Left ventricle myocardium inferior (tissue), 1 donor: Measurements from ENCODE around the gene FITM1. TPM values are rescaled to one million over a fixed set of nuclear protein-coding genes. Genes with fewer than 3 reads are reported as not detected.

ENCODE experiments used
- DNase-seq: peaks from one replicate; pipeline ENCODE4 v3.0.0-alpha.2; 2020
- H3K27ac ChIP-seq: fragments of 200-600 bp; replicated peaks from 2 replicates; pipeline ENCODE4 v1.8.0; 2021
- H3K27me3 ChIP-seq: fragments of 200-600 bp; 2 replicates; pipeline ENCODE4 v1.8.0; 2021; ENCODE audit warnings: low read depth
- H3K36me3 ChIP-seq: fragments of 200-600 bp; 2 replicates; pipeline ENCODE4 v1.8.0; 2021
- H3K4me1 ChIP-seq: fragments of 200-600 bp; 2 replicates; pipeline ENCODE4 v1.8.0; 2021
- H3K4me3 ChIP-seq: fragments of 200-600 bp; 2 replicates; pipeline ENCODE4 v1.8.0; 2021; ENCODE audit warnings: mild to moderate bottlenecking, moderate library complexity
- H3K9me3 ChIP-seq: fragments of 200-600 bp; replicated peaks from 2 replicates; pipeline ENCODE4 v1.8.0; 2021
- CTCF ChIP-seq: fragments of 200-600 bp; IDR thresholded peaks from 2 replicates; pipeline ENCODE4 v1.8.0; 2021; ENCODE audit warnings: antibody characterized with exemption, mild to moderate bottlenecking, borderline replicate concordance
- intact Hi-C: fragments of 100-400 bp; cut with micrococcal nuclease; formaldehyde crosslinking; loops from one replicate; pipeline ENCODE4 v1.11.0; 2022
- total RNA-seq: library from RNA; stranded (reverse); fragmentation: NEBNext Ultra II Directional; extraction: Animal tissue kit (Norgen Biotek cat#: 25700); gene quantifications from one replicate; pipeline ENCODE4 v1.2.1, GENCODE V29; 2021
- donor health status: DM: no; HTN: yes; CAD: no; lungs with severe emphysema.

Gene FITM1
- total RNA-seq, 1 donor from 2014 or later, result 148 TPM

DNA sequence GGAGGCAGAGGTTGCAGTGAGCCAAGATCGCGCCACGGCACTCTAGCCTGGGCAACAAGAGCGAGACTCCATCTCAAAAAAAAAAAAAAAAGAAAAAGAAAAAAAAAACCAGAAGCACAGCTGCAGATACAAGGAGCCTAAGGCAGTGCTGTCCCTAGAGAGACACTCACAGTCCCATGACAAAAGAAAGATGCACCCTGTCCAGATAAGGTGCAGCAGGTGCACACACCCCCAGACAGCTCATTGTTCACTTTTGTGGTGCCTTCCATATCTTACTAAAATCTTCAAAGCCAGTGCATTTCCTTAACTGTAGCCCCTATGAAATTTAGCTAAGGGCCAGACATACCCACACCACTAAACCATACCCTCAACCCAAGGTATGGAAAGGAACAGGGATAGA, 8.0 kb upstream of the FITM1 start:
- no peak for TF ChIP-seq CTCF
- H3K36me3 ChIP-seq, result peaks cover 70% of the 10 kb centered on the region
- no peaks in the 10 kb centered on the region for H3K9me3 ChIP-seq
- H3K27ac ChIP-seq, result no peak overlapping the region
- no peak overlapping the region for H3K4me3 ChIP-seq
- H3K4me1 ChIP-seq, result peaks cover 9% of the 10 kb centered on the region
- H3K27me3 ChIP-seq, result no peaks in the 10 kb centered on the region
- no peak for DNase-seq
- intact Hi-C loops, result no loop called here

GRCh38 chr14:24122898-24123297, 7.6 kb upstream of the FITM1 start:
- no peaks in the 10 kb centered on the region for H3K27me3 ChIP-seq
- intact Hi-C loops, result no loop called here

DNA sequence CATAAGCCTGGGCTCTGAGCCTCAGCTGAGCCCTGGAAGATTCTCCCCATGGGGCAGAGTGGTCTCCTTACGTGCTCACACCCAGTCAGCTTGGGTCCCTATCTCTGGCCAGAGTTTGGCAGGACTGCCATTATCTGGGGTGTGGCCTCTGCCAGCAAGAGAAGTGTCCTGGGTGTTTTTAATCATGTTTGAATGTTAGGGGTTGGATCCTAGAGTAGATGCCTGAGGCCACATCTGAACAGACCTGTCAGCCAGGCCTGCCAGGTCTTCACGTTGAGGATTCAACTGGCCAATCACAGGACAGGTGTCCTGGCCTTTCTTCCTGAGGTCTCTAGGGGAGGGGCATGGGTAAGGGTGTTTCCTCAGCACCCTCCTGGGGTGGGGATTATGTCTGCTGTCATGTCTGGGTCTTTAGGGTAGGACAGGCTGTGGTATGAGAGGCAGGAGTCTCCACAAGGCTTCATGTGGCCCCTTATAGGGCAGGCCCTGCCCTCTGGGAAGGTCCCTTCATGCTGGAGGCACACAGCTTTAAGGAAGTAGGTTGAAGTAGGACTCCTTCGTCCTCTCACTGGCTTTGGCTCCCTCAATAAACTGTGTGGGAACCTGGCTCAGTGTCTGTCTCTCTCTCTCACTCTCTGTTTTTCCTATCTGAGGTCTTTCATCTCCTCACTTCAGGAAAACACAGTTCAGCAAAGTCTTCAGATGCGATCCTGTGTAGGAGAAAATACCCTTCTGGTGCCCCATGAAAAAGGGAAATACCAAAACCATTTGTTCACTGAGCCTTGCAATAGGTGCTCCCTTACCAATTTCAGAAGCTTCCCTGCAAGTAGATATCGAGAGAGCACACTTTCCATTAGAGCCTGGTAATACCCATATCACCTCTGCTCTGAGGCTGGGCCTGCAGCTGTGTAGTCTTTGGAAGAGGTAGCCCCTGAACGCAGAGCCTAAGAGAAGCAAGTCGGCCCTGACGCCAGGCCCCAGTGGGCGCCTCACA, 6.7 kb upstream of the FITM1 start:
- no peak overlapping the region for H3K27ac ChIP-seq
- H3K27me3 ChIP-seq, result no peaks in the 10 kb centered on the region
- no peak for DNase-seq
- intact Hi-C loops, result no loop called here
- no peak overlapping the region for H3K4me3 ChIP-seq
- peaks cover 8% of the 10 kb centered on the region for H3K4me1 ChIP-seq
- H3K9me3 ChIP-seq, result no peaks in the 10 kb centered on the region
- peaks cover 57% of the 10 kb centered on the region for H3K36me3 ChIP-seq
- TF ChIP-seq CTCF, result no peak

More at GRCh38 chr14:24122898-24123297, 7.6 kb upstream of the FITM1 start:
- no peak overlapping the region for H3K27ac ChIP-seq
- no peak for DNase-seq
- H3K36me3 ChIP-seq, result peaks cover 66% of the 10 kb centered on the region
- H3K9me3 ChIP-seq, result no peaks in the 10 kb centered on the region
- peaks cover 8% of the 10 kb centered on the region for H3K4me1 ChIP-seq
- TF ChIP-seq CTCF, result no peak
- H3K4me3 ChIP-seq, result no peak overlapping the region

- no peaks in the 10 kb centered on the region for H3K9me3 ChIP-seq
- no peak for TF ChIP-seq CTCF
- H3K4me1 ChIP-seq, result peaks cover 27% of the 10 kb centered on the region
- H3K4me3 ChIP-seq, result no peak overlapping the region
- H3K27ac ChIP-seq, result no peak overlapping the region
- intact Hi-C loops, result no loop called here
- no peak for DNase-seq
- peaks cover 25% of the 10 kb centered on the region for H3K36me3 ChIP-seq
- no peaks in the 10 kb centered on the region for H3K27me3 ChIP-seq
Observed at GRCh38 chr14:24126939-24127338, 3.5 kb upstream of the FITM1 start.

GRCh38 chr14:24127673-24128072, 2.8 kb upstream of the FITM1 start:
- no peak for DNase-seq
- Histone ChIP-seq H3K36me3 (peaks cover 18% of the 10 kb centered on the region), H3K27ac (no peak overlapping the region), H3K27me3 (no peaks in the 10 kb centered on the region), H3K4me3 (no peak overlapping the region), H3K9me3 (no peaks in the 10 kb centered on the region), H3K4me1 (peaks cover 32% of the 10 kb centered on the region)
- intact Hi-C loops, result no loop called here
- TF ChIP-seq CTCF, result no peak
